ENCODE data around the gene AAR2.

AAR2 gene

GRCh38 chr20:36206641-36207040, 29.6 kb upstream of the AAR2 start:
- DNase-seq: no peak
- in situ Hi-C loops (cut with HindIII; ENCODE audit: low pct_ligation_motif_present, low sequenced_read_pairs): no loop called here
- no peak for TF ChIP-seq CTCF (IDR thresholded peaks at IDR 0.05; ENCODE audit: low read depth, low read length, missing control alignments)
- Histone ChIP-seq H3K27me3 (replicated peaks) (no peaks in the 10 kb centered on the region), H3K4me3 (ENCODE audit: low read depth, low read length) (no peak overlapping the region), H3K36me3 (replicated peaks) (no peaks in the 10 kb centered on the region), H3K27ac (no peak overlapping the region)

GRCh38 chr20:36207602-36208001, 28.7 kb upstream of the AAR2 start:
- no peaks in the 10 kb centered on the region for H3K27me3 ChIP-seq (replicated peaks)
- no peak overlapping the region for H3K4me3 ChIP-seq (ENCODE audit: low read depth, low read length)
- in situ Hi-C loops (cut with HindIII; ENCODE audit: low pct_ligation_motif_present, low sequenced_read_pairs): no loop called here
- DNase-seq: no peak
- H3K27ac ChIP-seq: no peak overlapping the region
- TF ChIP-seq CTCF (IDR thresholded peaks at IDR 0.05; ENCODE audit: low read depth, low read length, missing control alignments): no peak
- H3K36me3 ChIP-seq (replicated peaks): no peaks in the 10 kb centered on the region

- no peaks in the 10 kb centered on the region for H3K36me3 ChIP-seq (replicated peaks)
- in situ Hi-C loops (cut with HindIII; ENCODE audit: low pct_ligation_motif_present, low sequenced_read_pairs): no loop called here
- no peak overlapping the region for H3K4me3 ChIP-seq (ENCODE audit: low read depth, low read length)
- H3K27me3 ChIP-seq (replicated peaks): no peaks in the 10 kb centered on the region
- no peak for DNase-seq
- TF ChIP-seq CTCF (IDR thresholded peaks at IDR 0.05; ENCODE audit: low read depth, low read length, missing control alignments): no peak
- H3K27ac ChIP-seq: no peak overlapping the region
Measured at GRCh38 chr20:36208257-36208656, 28.0 kb upstream of the AAR2 start.

DNA sequence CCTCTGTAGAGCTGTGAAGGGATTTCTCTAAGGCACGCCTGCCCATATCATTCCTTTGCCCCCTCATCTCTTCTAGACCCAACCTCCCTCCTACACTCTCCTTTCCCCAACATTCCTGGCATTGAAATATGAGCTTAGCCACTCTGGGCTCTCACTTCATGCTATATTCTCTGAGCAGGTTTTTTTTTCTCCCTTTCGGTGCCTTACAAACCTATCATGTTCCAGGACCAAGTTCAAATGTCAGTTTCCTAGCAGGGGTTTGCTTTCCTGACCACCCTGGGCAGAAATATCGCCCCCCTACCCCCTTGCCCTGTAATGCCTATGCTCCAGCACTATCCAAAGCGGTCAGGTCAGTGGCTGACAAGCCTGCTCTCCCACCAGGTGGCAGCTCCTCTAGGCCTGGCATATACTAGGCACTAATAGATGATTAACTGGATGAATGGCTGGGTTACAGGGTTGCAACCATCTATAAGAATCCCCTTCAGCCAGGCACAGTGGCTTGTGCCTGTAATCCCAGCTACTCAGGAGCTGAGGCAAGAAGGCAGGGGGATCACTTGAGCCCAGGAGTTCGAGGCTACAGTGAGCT, 25.7 kb upstream of the AAR2 start:
- no peak overlapping the region for H3K27ac ChIP-seq
- peak; percentile 44 for TF ChIP-seq CTCF (IDR thresholded peaks at IDR 0.05; ENCODE audit: low read depth, low read length, missing control alignments)
- H3K36me3 ChIP-seq (replicated peaks): no peaks in the 10 kb centered on the region
- in situ Hi-C loops (cut with HindIII; ENCODE audit: low pct_ligation_motif_present, low sequenced_read_pairs): no loop called here
- no peak for DNase-seq
- H3K4me3 ChIP-seq (ENCODE audit: low read depth, low read length): no peak overlapping the region
- H3K27me3 ChIP-seq (replicated peaks): no peaks in the 10 kb centered on the region

DNA sequence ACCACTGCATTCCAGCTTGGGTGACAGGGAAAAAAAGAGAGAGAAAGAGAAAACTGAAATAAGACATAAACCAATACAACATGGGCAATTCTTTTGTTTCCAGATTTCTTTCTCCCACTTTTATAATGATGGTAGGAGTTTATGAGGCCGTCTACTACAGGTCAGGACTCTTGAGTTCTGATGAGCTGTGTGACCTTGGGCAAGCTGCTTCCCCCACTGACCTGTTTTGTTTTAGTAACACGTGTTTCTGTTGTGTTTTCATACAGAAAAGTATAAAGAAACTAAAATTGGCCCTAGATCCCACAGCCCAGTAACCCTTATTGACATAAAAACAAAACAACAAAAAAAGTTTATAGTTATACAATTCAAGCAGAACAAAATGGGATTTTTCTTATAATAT, 22.9 kb upstream of the AAR2 start:
- in situ Hi-C loops (cut with HindIII; ENCODE audit: low pct_ligation_motif_present, low sequenced_read_pairs): no loop called here
- no peak for TF ChIP-seq CTCF (IDR thresholded peaks at IDR 0.05; ENCODE audit: low read depth, low read length, missing control alignments)
- Histone ChIP-seq H3K27ac (no peak overlapping the region), H3K36me3 (replicated peaks) (no peaks in the 10 kb centered on the region), H3K4me3 (ENCODE audit: low read depth, low read length) (no peak overlapping the region), H3K27me3 (replicated peaks) (no peaks in the 10 kb centered on the region)
- no peak for DNase-seq

DNA sequence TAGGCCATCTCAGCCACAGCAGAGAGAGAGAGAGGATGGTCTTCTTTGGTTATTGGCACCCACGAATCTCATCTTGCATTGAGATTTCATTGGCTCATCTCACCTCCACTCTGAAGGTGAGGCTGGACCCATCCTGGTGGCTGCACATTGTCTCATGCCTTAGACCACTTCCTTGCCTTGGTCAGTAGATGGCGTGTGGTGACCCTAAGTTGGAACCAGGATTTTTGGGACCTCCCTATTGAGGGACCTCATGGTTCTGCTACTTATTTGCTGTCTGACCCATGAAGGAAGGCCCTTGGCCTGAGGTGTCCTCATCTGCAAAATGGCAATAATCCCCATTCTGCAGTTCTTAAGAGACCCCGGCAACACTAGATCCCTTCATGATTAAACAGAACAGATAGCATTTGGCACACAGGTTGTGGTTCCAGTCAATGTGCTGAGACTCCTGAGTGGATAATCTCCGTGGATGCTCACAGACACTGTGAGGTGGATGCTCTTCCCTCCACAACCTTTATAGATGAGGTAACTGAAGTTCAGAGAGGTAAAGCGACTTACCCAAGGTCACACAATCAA, 21.5 kb upstream of the AAR2 start:
- in situ Hi-C loops (cut with HindIII; ENCODE audit: low pct_ligation_motif_present, low sequenced_read_pairs): no loop called here
- no peak overlapping the region for H3K27ac ChIP-seq
- TF ChIP-seq CTCF (IDR thresholded peaks at IDR 0.05; ENCODE audit: low read depth, low read length, missing control alignments): peak; percentile 83
- no peaks in the 10 kb centered on the region for H3K27me3 ChIP-seq (replicated peaks)
- H3K36me3 ChIP-seq (replicated peaks): no peaks in the 10 kb centered on the region
- no peak for DNase-seq
- no peak overlapping the region for H3K4me3 ChIP-seq (ENCODE audit: low read depth, low read length)
